GDM1 (cell line): ENCODE results near the gene CEND1.
"Not testable (repeated sequence)": the region's sequence is repeated elsewhere in the genome, so short reads cannot be mapped to it uniquely, and the experiment has no call there.

Experiments
- DNase-seq: peaks from one replicate; lab custom pipeline; 2025; lab: John Stamatoyannopoulos, UW

The CEND1 gene

DNA sequence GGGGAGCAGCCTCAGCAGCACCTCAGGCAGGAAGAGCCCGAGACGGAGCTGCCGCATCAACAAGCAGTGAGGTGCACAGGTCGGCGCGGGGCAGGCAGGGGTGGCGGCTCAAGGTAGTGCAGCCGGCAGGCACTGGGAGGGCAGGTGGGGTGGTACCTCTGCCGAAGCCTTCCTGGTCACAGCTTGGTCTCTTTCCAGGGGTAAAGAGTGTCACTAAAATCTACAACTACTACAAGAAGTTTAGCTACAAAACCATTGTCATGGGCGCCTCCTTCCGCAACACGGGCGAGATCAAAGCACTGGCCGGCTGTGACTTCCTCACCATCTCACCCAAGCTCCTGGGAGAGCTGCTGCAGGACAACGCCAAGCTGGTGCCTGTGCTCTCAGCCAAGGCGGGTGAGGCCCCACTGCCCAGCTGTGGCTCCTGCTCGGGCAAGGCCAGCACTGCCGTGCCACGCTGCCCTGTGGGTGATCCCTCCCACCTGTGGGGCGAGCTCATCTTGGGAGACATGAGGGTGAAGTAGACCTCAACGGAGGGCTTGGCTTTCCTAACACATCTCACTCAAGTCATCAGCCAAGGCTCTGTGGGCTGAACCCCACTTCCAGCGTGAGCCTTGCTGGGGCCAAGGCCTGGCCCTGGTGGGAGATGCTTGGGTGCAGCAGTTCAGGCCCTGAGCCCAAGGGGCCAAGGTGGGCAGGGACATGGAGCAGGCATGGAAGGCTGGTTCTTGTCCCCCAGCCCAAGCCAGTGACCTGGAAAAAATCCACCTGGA lies 26.2 kb downstream of the CEND1 start:
- no peak for DNase-seq

DNA sequence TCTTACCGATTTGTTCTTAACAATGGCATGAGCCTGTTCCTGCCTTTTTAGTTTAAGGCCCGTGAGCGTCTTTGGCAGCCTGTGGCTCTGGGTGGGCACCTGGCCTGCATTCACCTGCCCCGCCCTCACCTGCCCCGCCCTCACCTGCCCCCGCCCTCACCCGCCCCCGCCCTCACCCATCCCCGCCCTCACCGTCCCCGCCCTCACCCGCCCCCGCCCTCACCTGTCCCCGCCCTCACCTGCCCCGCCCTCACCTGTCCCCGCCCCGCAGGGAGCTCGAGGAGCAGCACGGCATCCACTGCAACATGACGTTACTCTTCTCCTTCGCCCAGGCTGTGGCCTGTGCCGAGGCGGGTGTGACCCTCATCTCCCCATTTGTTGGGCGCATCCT lies 26.8 kb downstream of the CEND1 start:
- no peak for DNase-seq

DNA sequence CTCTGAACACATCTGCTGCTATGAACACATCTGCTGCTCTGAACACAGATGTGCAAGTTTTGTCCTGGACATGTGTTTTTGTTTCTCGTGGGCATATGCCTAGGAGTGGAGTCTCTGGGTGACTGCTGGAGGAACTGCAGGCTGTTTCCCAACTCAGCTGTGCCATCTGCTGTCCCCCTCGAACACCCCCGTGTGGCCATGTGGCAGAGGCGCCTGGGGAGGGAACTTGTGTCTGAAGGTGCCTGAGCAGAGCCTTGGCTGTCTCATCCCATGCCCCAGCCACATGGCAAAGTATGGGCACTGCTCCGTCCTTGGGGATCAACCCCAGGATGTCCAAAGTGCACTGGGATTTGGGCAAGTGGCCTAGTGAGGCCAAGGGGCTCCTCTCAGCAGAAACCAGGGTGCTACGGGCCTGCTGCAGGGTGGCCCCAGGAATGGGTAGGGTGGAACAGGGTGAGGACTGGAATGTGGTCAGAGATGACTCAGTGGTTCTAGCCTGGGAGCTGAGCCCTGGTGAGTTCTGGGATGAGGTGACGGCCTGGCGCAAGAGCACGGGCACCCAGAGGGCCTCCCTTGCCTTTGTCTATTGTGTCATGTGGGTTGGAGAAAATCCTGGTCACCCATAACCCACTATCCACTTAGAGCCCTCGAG lies 27.3 kb downstream of the CEND1 start:
- DNase-seq = no peak

DNA sequence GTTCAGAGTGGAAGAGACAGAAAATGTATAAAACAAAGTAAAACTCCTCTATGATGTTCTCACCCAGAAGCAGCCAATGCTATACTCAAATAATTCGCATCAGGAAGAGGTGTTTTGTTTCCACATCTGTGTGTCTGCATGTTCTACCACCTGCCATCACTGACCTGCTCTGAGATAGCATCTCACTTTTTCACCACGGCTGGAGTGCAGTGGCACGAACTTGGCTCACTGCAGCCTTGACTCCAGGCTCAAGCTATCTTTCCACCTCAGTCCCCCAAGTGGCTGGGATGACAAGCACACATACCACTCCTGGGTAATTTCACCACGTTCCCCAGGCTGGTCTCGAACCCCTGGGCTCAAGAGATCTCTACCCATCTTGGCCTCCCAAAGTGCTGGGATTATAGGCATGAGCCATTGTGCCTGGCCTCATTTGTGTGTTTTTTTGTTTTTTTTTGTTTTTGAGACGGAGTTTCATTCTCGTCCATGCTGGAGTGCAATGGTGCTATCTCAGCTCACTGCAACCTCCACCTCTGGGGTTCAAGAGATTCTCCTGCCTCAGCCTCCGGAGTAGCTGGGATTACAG lies 28.3 kb downstream of the CEND1 start:
- no peak for DNase-seq

DNA sequence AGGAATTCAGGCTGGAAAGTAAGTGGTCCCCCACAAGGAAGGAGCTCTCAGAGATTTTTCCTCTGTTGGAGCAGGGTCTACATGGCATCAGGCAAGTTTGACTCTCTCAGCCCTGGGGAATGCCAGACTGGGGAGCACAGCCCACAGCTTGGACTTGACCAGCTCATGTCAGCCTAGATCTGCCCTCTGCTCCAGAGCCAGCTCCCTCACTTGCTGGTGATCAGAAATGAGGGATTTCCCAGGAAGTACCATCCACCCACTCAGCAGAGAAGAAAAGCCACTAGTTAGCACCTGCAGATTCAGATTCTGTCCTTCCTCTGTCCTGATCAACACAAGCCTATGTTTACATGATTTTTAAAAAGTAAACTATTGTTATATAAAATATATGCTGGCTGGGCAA lies 29.7 kb downstream of the CEND1 start:
- DNase-seq = no peak

DNA sequence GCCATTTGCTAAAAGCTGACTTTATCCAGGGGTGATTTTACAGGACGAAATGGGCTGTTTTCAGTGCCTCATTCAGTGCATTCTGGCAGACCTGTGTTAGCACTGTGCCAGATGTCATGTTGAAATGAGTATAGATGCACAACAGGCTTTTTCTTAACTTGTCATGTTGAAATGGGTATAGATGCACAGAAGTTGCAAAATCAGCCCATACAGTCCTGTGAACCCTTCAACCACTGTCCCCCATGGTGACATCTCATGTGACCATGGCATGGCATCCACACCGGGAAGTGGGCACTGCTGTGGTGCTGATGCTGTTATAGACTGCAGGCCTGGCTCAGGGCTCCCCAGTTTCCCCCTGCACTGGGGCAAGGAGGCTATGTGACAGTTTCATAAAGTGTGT lies 40.2 kb downstream of the CEND1 start:
- no peak for DNase-seq

DNA sequence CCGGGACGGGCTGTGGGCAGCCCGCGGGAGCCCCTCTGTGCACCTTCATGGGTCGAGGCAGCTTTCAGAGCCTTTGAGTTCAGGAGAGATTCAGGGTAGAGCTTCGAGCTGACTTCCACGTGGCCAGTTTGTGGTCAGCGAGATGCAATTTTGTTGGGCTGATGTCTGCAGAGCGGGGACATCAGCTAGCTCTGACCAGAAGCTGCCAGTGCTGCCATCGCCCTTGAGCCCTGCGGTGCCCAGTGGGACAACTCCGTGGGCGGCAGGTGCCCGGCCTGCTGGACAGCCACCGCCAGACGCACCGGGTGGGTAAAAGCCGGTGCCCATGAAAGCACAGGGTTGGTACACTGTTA lies 41.9 kb downstream of the CEND1 start:
- no peak for DNase-seq

DNA sequence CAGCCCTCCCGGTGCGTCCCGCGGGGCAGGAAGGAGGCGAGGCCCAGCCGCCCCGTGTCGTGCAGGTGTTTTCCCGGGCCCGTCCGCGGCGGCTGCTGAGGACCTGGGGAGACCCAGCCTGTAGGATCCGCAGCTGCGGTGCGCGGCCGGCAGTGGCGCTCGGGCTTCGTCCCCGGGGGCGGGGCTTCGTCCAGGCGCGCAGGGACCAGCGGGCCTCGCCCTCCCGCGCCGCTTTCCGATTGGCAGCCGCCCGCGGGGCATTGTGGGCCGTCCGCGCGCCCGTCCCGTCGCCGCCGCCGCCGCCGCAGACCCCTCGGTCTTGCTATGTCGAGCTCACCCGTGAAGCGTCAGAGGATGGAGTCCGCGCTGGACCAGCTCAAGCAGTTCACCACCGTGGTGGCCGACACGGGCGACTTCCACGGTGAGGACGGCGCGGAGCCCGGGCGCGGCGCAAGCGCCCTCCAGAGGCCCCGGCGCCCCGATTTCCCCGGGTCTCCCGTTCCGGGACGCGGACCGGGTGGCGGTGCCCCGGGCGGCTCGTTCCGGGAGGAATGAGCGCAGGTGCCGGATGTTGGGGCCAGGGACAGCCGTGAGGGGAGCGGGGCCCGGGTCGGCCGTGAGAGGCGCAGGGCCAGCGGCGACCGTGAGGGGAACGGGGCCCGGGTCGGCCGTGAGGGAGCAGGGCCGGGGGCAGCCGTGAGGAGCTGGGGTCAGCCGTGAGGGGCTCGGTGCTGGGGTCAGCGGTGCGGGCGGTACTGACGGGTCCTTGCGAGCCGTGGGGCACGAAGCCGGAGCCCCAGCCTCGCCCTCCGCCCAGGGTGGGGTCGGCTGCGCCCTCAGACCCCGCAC lies 42.5 kb downstream of the CEND1 start, which contains the start of gene TALDO1:
TALDO1 (plus strand) TSS at position 307 of the 849 bp plus-strand sequence; CDS start at position 325, 18 bp downstream.
- DNase-seq = peak; percentile 84

DNA sequence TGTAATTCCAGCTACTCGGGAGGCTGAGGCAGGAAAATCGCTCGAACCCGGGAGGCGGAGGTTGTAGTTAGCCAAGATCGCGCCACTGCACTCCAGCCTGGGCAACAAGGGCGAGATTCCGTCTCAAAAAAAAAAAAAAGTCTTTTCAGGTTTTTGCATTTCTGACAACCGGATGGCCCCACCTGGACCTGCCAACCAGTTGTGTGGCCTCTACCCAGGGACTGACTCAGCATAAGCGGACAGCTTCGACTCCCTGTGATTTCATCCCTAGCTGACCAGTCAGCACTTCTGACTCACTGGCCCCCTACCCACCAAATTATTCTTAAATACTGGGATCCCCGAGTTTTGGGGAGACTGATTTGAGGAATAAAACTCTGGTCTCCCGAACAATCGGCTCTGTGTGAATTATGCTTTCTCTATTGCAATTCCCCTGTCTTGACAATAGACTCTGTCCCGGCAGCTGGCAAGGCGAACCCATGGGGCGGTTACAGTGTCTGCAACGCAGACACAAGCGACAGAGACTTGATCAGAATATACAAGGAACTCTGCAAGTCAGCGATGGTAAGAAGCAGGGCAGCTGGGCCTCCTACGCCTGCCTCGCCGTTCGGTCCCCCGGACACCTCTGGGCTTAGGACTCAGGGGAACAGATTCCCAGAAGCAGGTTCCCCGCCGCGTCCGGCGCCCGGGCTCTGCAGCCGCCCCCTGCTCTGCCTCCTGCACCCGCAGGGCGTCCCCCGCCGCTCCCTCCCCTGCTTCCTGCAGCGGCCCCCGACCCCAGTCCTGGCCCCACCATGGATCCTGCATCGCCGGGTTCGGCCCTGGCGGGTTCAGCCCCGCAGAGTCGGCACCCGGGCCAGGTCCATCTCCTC lies 43.4 kb downstream of the CEND1 start:
- no peak for DNase-seq

DNA sequence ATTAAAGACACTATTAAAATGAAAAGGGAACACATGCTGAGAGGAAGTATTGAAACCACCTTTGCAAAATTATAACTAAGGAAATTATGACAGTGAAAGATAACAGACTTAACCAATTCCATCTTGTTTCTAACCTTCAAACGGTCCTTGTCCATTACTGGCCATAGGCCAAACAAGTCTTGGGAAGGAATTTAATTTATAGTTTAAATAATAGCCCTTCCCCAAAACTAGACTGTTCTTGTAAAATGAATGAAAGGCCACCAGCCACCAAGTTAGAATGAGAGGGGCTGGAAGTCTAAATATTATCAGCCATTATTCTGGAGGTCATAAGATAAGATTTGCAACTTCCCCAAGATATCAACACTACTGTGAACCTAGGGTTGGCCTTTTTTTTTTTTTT lies 44.5 kb downstream of the CEND1 start:
- no peak for DNase-seq

DNA sequence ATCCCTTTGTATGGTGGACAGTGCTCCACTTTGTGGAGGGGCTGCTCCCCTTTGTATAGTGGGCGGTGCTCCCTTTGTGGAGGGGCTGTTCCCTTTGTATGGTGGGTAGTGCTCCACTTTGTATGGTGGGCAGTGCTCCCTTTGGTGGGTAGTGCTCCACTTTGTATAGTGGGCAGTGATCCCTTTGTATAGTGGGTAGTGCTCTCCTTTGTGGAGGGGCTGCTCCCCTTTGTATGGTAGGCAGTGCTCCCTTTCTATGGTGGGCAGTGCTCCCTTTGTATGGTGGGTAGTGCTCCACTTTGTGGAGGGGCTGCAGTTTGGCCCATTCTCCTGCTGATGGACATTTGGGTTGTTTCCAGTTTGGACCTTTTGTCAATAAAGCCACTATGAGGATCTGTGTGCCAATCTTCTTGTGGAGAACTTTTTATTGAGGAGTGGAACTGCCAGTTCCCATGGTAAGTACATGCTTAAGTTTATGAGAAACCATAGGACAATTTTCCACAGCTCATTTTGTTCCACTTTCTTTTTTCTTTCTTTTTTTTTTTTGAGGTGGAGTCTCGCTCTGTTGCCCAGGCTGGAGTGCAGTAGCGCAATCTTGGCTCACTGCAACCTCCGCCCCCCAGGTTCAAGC lies 47.2 kb downstream of the CEND1 start:
- DNase-seq = no peak

DNA sequence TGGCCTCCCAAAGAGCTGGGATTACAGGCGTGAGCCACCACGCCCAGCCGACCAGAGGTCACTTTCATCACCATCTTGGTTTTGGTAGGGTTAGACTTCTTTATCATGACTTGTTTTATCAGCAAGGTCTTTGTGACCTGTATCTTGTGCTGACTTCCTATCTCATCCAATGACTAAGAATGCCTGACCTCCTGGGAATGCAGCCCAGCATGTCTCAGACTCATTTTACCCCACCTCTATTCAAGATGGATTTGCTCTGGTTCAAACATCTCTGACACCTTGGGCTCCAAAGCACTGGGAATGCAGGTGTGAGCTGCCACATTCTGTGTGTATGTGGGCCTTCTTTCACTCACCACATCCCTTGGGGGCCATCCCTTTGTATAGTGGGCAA lies 47.7 kb downstream of the CEND1 start:
- no peak for DNase-seq

DNA sequence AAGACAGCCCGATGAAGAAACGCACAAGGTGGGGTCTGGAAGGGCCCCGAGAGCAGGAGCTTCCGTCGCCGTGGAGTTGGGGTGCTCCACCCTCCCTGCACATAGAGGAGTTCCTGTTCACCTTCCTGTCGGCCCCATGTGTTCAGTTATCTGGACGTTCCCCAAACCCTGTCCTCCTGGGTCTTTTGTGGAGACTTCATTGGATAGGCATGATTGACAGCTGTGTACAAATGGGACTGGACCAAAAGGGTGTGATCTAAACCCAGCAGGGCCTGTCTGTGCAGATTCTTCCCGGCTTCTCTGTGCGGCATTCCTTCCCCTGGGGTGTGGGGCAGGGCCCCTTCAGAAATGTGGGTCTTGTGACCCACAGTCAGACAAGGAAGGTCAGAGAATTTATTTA lies 52.0 kb downstream of the CEND1 start:
- DNase-seq = not testable (repeated sequence)

DNA sequence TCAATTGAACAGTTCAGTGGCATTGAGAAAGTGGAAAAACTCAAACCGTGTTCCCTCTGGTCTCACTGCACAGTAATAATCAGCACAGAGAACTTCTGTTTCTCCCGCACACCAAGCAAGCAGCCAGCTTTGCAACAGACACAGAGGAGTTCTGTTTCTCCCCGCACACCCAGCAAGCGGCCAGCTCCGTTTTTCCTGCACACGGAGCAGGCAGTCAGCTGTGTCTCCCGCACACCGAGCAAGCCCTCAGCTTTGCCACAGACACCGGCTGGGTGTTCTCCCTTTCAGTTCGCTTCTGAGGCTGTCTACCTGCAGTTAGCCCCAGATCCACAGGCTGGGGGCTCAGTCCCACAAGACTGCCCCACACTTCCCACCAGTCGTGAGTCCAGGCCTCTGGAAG lies 52.5 kb downstream of the CEND1 start:
- DNase-seq = no peak
